Thyroid gland (tissue), 4 donors: ENCODE measurements around the gene WDR90.

Experiments
- CTCF ChIP-seq, 6 experiments: fragments of 200-600 bp in 3 of 6; fragments of 450-650 bp in 3 of 6; sonication (generic) in 3 of 6; IDR thresholded peaks; one replicate each; pipeline ENCODE4 v1.5.1; 2016 to 2019; ENCODE audit warnings: antibody characterized with exemption in 6 of 6, mild to moderate bottlenecking in 2 of 6, inconsistent platforms in 1 of 6, moderate library complexity in 1 of 6
- POLR2A ChIP-seq, 2 donors: fragments of 450-650 bp; IDR thresholded peaks; one replicate each; pipeline ENCODE4 v1.6.1; 2017; ENCODE audit warnings: antibody characterized with exemption in 2 of 2, mild to moderate bottlenecking in 2 of 2, moderate library complexity in 1 of 2

DNA sequence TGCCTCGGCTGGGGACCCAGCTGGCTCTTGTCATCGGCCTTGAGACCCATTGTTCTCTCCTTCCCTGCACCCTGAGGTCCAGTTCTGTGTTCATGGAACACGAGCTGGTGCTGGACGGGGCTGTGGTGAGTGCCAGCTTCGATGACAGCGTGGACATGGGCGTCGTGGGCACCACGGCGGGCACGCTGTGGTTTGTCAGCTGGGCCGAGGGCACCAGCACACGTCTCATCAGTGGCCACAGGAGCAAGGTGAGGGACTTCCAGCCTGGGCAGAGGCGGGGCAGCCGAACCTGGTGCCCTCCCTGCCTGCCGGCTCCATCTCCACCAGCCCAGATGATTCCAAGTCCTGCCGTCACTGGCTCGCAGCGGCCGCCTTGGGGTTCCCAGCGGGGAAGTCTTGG lies 13.4 kb downstream of the WDR90 start:
- TF ChIP-seq CTCF (IDR thresholded peaks at IDR 0.05) (no peak), POLR2A (IDR thresholded peaks at IDR 0.05) (no peak)
